Femur (tissue), 1 donor: ENCODE data around the gene OR52B2.
"Not testable (repeated sequence)": the region's sequence is repeated elsewhere in the genome, so short reads cannot be mapped to it uniquely, and the experiment has no call there.

Source experiments
- DNase-seq: peaks from one replicate; pipeline ENCODE4 v3.0.0-alpha.2; 2017

The OR52B2 gene

GRCh38 chr11:6151117-6151516, 19.0 kb downstream of the OR52B2 start:
- DNase-seq: no peak

- not testable (repeated sequence) for DNase-seq
Observed at GRCh38 chr11:6143737-6144136, 26.4 kb downstream of the OR52B2 start.

GRCh38 chr11:6142936-6143335, 27.2 kb downstream of the OR52B2 start:
- DNase-seq: no peak

- not testable (repeated sequence) for DNase-seq
Observed at GRCh38 chr11:6135936-6136335, 34.2 kb downstream of the OR52B2 start.

- DNase-seq: no peak
Observed at GRCh38 chr11:6132431-6132830, 37.7 kb downstream of the OR52B2 start.

- no peak for DNase-seq
Observed at GRCh38 chr11:6129635-6130034, 40.5 kb downstream of the OR52B2 start.

GRCh38 chr11:6129011-6129410, 41.1 kb downstream of the OR52B2 start:
- DNase-seq: no peak

- no peak for DNase-seq
Observed at GRCh38 chr11:6127881-6128280, 42.2 kb downstream of the OR52B2 start.

- no peak for DNase-seq
Observed at GRCh38 chr11:6124245-6124644, 45.9 kb downstream of the OR52B2 start.
